Measurements from ENCODE around the gene CDC42EP1.
A peak's percentile ranks its signal among the peaks of the same experiment; 100 is the strongest.
"Not testable (repeated sequence)": the region's sequence is repeated elsewhere in the genome, so short reads cannot be mapped to it uniquely, and the experiment has no call there.

CDC42EP1 gene

GRCh38 chr22:37535159-37535558 is 25.1 kb upstream of the CDC42EP1 start:
- DNase-seq = no peak

GRCh38 chr22:37538590-37539357 is 21.5 kb upstream of the CDC42EP1 start:
- DNase-seq = peak; percentile 96

GRCh38 chr22:37539790-37540189 is 20.5 kb upstream of the CDC42EP1 start:
- DNase-seq = not testable (repeated sequence)

- DNase-seq = not testable (repeated sequence)
These were observed 17.9 kb upstream of the CDC42EP1 start for GRCh38 chr22:37542416-37542815.

- DNase-seq = no peak
These were observed 17.3 kb upstream of the CDC42EP1 start for GRCh38 chr22:37542959-37543358.

GRCh38 chr22:37544955-37545702 is 15.2 kb upstream of the CDC42EP1 start:
- peak; percentile 76 for DNase-seq

GRCh38 chr22:37545703-37546436 is 14.4 kb upstream of the CDC42EP1 start:
- no peak for DNase-seq

GRCh38 chr22:37546437-37547250 is 13.6 kb upstream of the CDC42EP1 start:
- no peak for DNase-seq

GRCh38 chr22:37547251-37547741 is 13.0 kb upstream of the CDC42EP1 start:
- DNase-seq = no peak

GRCh38 chr22:37549704-37550059 is 10.6 kb upstream of the CDC42EP1 start:
- no peak for DNase-seq

- not testable (repeated sequence) for DNase-seq
These were observed 9.4 kb upstream of the CDC42EP1 start for GRCh38 chr22:37550921-37551320.

- no peak for DNase-seq
These were observed 8.3 kb upstream of the CDC42EP1 start for GRCh38 chr22:37551981-37552380.

GRCh38 chr22:37552524-37553163 is 7.6 kb upstream of the CDC42EP1 start:
- no peak for DNase-seq

GRCh38 chr22:37553725-37554124 is 6.6 kb upstream of the CDC42EP1 start:
- no peak for DNase-seq

GRCh38 chr22:37555029-37555428 is 5.3 kb upstream of the CDC42EP1 start:
- no peak for DNase-seq

GRCh38 chr22:37556710-37557109 is 3.6 kb upstream of the CDC42EP1 start:
- DNase-seq = no peak

GRCh38 chr22:37557321-37558001 is 2.8 kb upstream of the CDC42EP1 start:
- no peak for DNase-seq

- DNase-seq = no peak
These were observed 1.5 kb upstream of the CDC42EP1 start for GRCh38 chr22:37558815-37559214.

GRCh38 chr22:37559521-37559900 is 769 bp upstream of the CDC42EP1 start:
- no peak for DNase-seq

GRCh38 chr22:37560608-37561211 is 430 bp downstream of the CDC42EP1 start:
- DNase-seq = no peak

Measured in activated CD4-positive, alpha-beta T cell treated with anti-CD3 and anti-CD28 coated beads, Interleukin-2, Interleukin-6, amounts not matched to agents 100 ng/mL and 50 ng/mL, durations not matched to agents 16 hours and 8 hours (primary cell).